Measurements from ENCODE around the gene MT1E. TPM values are rescaled to one million over a fixed set of nuclear protein-coding genes. Genes with fewer than 3 reads are reported as not detected.

MT1E gene
- polyA plus RNA-seq, 6 donors from 2014 or later: not detected

- H3K9me3 Mint-ChIP-seq: no peaks in the 10 kb centered on the region
- peaks cover 74 to 87% (median 78%) of the 10 kb centered on the region in 3 donors for H3K27me3 Mint-ChIP-seq
- H3K27ac Mint-ChIP-seq: no peak overlapping the region
- peaks cover 10 to 22% (median 19%) of the 10 kb centered on the region in 3 donors for H3K4me1 Mint-ChIP-seq
- H3K4me3 Mint-ChIP-seq: no peak overlapping the region
- H3K36me3 Mint-ChIP-seq: no peaks in the 10 kb centered on the region
- ATAC-seq (ENCODE audit: low read depth in 2 of 2) (no peak), DNase-seq (no peak)
Measured at GRCh38 chr16:56645838-56646237, 20.3 kb downstream of the MT1E start.

GRCh38 chr16:56647641-56648431 is 22.3 kb downstream of the MT1E start:
- no peaks in the 10 kb centered on the region for H3K9me3 Mint-ChIP-seq
- peaks cover 8 to 18% (median 13%) of the 10 kb centered on the region in 3 donors for H3K4me1 Mint-ChIP-seq
- H3K36me3 Mint-ChIP-seq: no peaks in the 10 kb centered on the region
- H3K4me3 Mint-ChIP-seq: no peak overlapping the region
- DNase-seq (no peak), ATAC-seq (ENCODE audit: low read depth in 2 of 2) (no peak)
- peaks cover 64 to 89% (median 86%) of the 10 kb centered on the region in 3 donors for H3K27me3 Mint-ChIP-seq
- H3K27ac Mint-ChIP-seq: no peak overlapping the region

GRCh38 chr16:56649271-56649670 is 23.7 kb downstream of the MT1E start:
- Mint-ChIP-seq H3K4me3 (no peak overlapping the region), H3K27ac (peak overlapping the region in 1 of 6 donors; percentile 41), H3K4me1 (peaks cover 6 to 14% (median 9%) of the 10 kb centered on the region in 3 donors), H3K9me3 (no peaks in the 10 kb centered on the region), H3K27me3 (peaks cover 60 to 81% (median 74%) of the 10 kb centered on the region in 3 donors), H3K36me3 (no peaks in the 10 kb centered on the region)
- DNase-seq (no peak), ATAC-seq (ENCODE audit: low read depth in 2 of 2) (no peak)

- Mint-ChIP-seq H3K27ac (no peak overlapping the region), H3K36me3 (no peaks in the 10 kb centered on the region), H3K4me3 (no peak overlapping the region), H3K27me3 (peaks cover 54 to 77% (median 69%) of the 10 kb centered on the region in 3 donors), H3K9me3 (no peaks in the 10 kb centered on the region), H3K4me1 (peaks cover 5 to 14% (median 6%) of the 10 kb centered on the region in 3 donors)
- ATAC-seq (ENCODE audit: low read depth in 2 of 2) (no peak), DNase-seq (no peak)
Measured at GRCh38 chr16:56649820-56650219, 24.2 kb downstream of the MT1E start.

- no peak within 1 kb of the TSS for H3K4me3 Mint-ChIP-seq
- H3K27me3 Mint-ChIP-seq: peaks cover 37 to 59% (median 51%) of the 10 kb centered on the region in 3 donors
- ATAC-seq (ENCODE audit: low read depth in 2 of 2): no peak
- peaks cover 5 to 14% (median 6%) of the 10 kb centered on the region in 3 donors for H3K4me1 Mint-ChIP-seq
- peak within 1 kb of the TSS in 3 of 6 donors; percentile 16 to 73 (median 65) for H3K27ac Mint-ChIP-seq
- H3K9me3 Mint-ChIP-seq: no peaks in the 10 kb centered on the region
- DNase-seq: no peak
- H3K36me3 Mint-ChIP-seq: no peaks in the 10 kb centered on the region
Measured at GRCh38 chr16:56651586-56651985, 26.0 kb downstream of the MT1E start, which contains the start of gene MT1B. TSS of gene MT1B (plus strand) at chr16:56651886. CDS start at chr16:56651954, 68 bp downstream.

- Mint-ChIP-seq H3K27ac (peak overlapping the region in 1 of 6 donors; percentile 16), H3K27me3 (peaks cover 29 to 50% (median 41%) of the 10 kb centered on the region in 3 donors), H3K4me3 (no peak overlapping the region), H3K9me3 (no peaks in the 10 kb centered on the region), H3K36me3 (no peaks in the 10 kb centered on the region), H3K4me1 (peaks cover 9 to 18% (median 10%) of the 10 kb centered on the region in 3 donors)
- ATAC-seq (ENCODE audit: low read depth in 2 of 2) (no peak), DNase-seq (no peak)
Measured at GRCh38 chr16:56652600-56652999, 27.0 kb downstream of the MT1E start.

GRCh38 chr16:56653218-56653617 is 27.6 kb downstream of the MT1E start:
- H3K4me3 Mint-ChIP-seq: peak overlapping the region in 2 of 8 donors; percentile 11 to 20
- H3K27me3 Mint-ChIP-seq: peaks cover 27 to 44% (median 35%) of the 10 kb centered on the region in 3 donors
- no peaks in the 10 kb centered on the region for H3K9me3 Mint-ChIP-seq
- H3K27ac Mint-ChIP-seq: peak overlapping the region in 2 of 6 donors; percentile 16 to 73
- DNase-seq (peak; percentile 15), ATAC-seq (ENCODE audit: low read depth in 2 of 2) (peak; percentile 41 to 43)
- no peaks in the 10 kb centered on the region for H3K36me3 Mint-ChIP-seq
- H3K4me1 Mint-ChIP-seq: peaks cover 14 to 22% (median 16%) of the 10 kb centered on the region in 3 donors

GRCh38 chr16:56657555-56658326 is 32.2 kb downstream of the MT1E start, which contains the start of gene MT1F:
TSS of gene MT1F (plus strand) at chr16:56657959. CDS start at chr16:56658059, 100 bp downstream.
- peak within 1 kb of the TSS; percentile 90 to 97 (median 96) for H3K4me3 Mint-ChIP-seq

GRCh38 chr16:56658327-56658875 is 32.8 kb downstream of the MT1E start:
- ATAC-seq (ENCODE audit: low read depth in 2 of 2) (no peak), DNase-seq (no peak)
- Mint-ChIP-seq H3K4me3 (peak overlapping the region; percentile 90 to 97 (median 96)), H3K9me3 (no peaks in the 10 kb centered on the region), H3K36me3 (peaks cover 0 to 5% of the 10 kb centered on the region in 2 donors), H3K4me1 (peaks cover 23 to 31% (median 26%) of the 10 kb centered on the region in 3 donors), H3K27me3 (peaks cover 14 to 49% (median 36%) of the 10 kb centered on the region in 3 donors), H3K27ac (peak overlapping the region in 2 of 6 donors; percentile 16 to 81)

More at GRCh38 chr16:56657555-56658326, 32.2 kb downstream of the MT1E start, which contains the start of gene MT1F:
- Mint-ChIP-seq H3K27me3 (peaks cover 16 to 49% (median 29%) of the 10 kb centered on the region in 3 donors), H3K4me1 (peaks cover 22 to 35% (median 24%) of the 10 kb centered on the region in 3 donors), H3K36me3 (no peaks in the 10 kb centered on the region), H3K9me3 (no peaks in the 10 kb centered on the region), H3K27ac (peak within 1 kb of the TSS in 4 of 6 donors; percentile 69 to 81 (median 78))
- ATAC-seq (ENCODE audit: low read depth in 2 of 2) (peak; percentile 66 to 72), DNase-seq (peak; percentile 27)

GRCh38 chr16:56662357-56663354 is 37.1 kb downstream of the MT1E start:
- Mint-ChIP-seq H3K4me1 (peaks cover 20 to 22% (median 20%) of the 10 kb centered on the region in 3 donors), H3K4me3 (peak overlapping the region in 7 of 8 donors; percentile 7 to 66 (median 58)), H3K9me3 (no peaks in the 10 kb centered on the region), H3K27ac (peak overlapping the region in 1 of 6 donors; percentile 52), H3K27me3 (peaks cover 53 to 83% (median 78%) of the 10 kb centered on the region in 3 donors), H3K36me3 (peaks cover 0 to 8% of the 10 kb centered on the region in 2 donors)
- ATAC-seq (ENCODE audit: low read depth in 2 of 2) (no peak), DNase-seq (no peak)

GRCh38 chr16:56664506-56664905 is 38.9 kb downstream of the MT1E start:
- Mint-ChIP-seq H3K27me3 (peaks cover 68 to 97% (median 96%) of the 10 kb centered on the region in 3 donors), H3K9me3 (no peaks in the 10 kb centered on the region), H3K27ac (no peak overlapping the region), H3K4me3 (no peak overlapping the region), H3K4me1 (peaks cover 13 to 21% (median 18%) of the 10 kb centered on the region in 3 donors), H3K36me3 (peaks cover 0 to 8% of the 10 kb centered on the region in 2 donors)
- DNase-seq (no peak), ATAC-seq (ENCODE audit: low read depth in 2 of 2) (no peak)
